Glutamatergic neuron (in vitro differentiated cells): ENCODE data around the gene CATSPERZ. TPM values are rescaled to one million over a fixed set of nuclear protein-coding genes. Genes with fewer than 3 reads are reported as not detected.

ENCODE experiments used
- DNase-seq: peaks from one replicate; pipeline ENCODE4 v3.0.0; 2022
- H3K27ac Mint-ChIP-seq: one replicate; pipeline ENCODE4 v1.8.0; 2020; ENCODE audit warnings: mild to moderate bottlenecking, mixed read lengths, inconsistent platforms; ENCODE audit not compliant: unreplicated experiment
- H3K27me3 Mint-ChIP-seq: one replicate; pipeline ENCODE4 v1.8.0; 2020; ENCODE audit warnings: mild to moderate bottlenecking, moderate library complexity, mixed read lengths, inconsistent platforms; ENCODE audit not compliant: unreplicated experiment
- H3K36me3 Mint-ChIP-seq: one replicate; pipeline ENCODE4 v1.8.0; 2020; ENCODE audit warnings: mild to moderate bottlenecking, mixed read lengths, inconsistent platforms; ENCODE audit not compliant: unreplicated experiment
- H3K4me1 Mint-ChIP-seq: one replicate; pipeline ENCODE4 v1.8.0; 2020; ENCODE audit warnings: mild to moderate bottlenecking, low read depth, mixed read lengths, inconsistent platforms; ENCODE audit not compliant: unreplicated experiment
- H3K4me3 Mint-ChIP-seq: one replicate; pipeline ENCODE4 v1.8.0; 2020; ENCODE audit warnings: mild to moderate bottlenecking, mixed read lengths, inconsistent platforms; ENCODE audit not compliant: unreplicated experiment
- H3K9me3 Mint-ChIP-seq: one replicate; pipeline ENCODE4 v1.8.0; 2020; ENCODE audit warnings: mild to moderate bottlenecking, moderate library complexity, mixed read lengths, inconsistent platforms; ENCODE audit not compliant: unreplicated experiment
- total RNA-seq: library from RNA; stranded (reverse); fragmentation: NEBNext Ultra II Directional; extraction: Animal tissue kit (Norgen Biotek cat#: 25700); gene quantifications from one replicate; pipeline ENCODE4 v1.2.1, GENCODE V29; 2021; ENCODE audit not compliant: unreplicated experiment
- TF ChIP-seq, protein P1 (sequence below): fragments of 200-600 bp; sonication (generic); IDR thresholded peaks from one replicate; pipeline ENCODE4 v1.5.0; 2021; ENCODE audit not compliant: partially characterized antibody, unreplicated experiment

Gene CATSPERZ
- total RNA-seq, 1 donor from 2014 or later, result not detected

DNA sequence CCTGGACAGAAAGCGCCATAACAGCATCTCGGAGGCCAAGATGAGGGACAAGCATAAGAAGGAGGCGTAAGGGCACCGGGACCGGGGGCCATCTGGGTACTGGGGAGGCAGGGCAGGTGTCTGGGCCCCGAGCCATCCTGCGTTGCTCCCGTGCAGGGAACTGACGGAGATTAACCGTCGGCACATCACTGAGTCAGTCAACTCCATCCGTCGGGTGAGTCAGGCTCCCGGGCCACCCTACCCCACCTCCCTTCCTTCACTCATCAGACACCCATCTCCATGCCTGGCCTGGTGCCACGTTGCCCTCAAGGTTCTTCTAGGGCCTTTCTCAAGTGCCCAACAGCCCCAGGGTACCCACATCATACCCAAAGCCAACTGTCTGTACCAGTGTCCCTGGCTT lies 33.8 kb upstream of the CATSPERZ start:
- Mint-ChIP-seq H3K27ac (no peak overlapping the region), H3K4me3 (no peak overlapping the region), H3K27me3 (peaks cover 15% of the 10 kb centered on the region), H3K36me3 (no peaks in the 10 kb centered on the region), H3K4me1 (peaks cover 2% of the 10 kb centered on the region), H3K9me3 (peaks cover 16% of the 10 kb centered on the region)
- no peak for DNase-seq
- TF ChIP-seq, protein P1, sequence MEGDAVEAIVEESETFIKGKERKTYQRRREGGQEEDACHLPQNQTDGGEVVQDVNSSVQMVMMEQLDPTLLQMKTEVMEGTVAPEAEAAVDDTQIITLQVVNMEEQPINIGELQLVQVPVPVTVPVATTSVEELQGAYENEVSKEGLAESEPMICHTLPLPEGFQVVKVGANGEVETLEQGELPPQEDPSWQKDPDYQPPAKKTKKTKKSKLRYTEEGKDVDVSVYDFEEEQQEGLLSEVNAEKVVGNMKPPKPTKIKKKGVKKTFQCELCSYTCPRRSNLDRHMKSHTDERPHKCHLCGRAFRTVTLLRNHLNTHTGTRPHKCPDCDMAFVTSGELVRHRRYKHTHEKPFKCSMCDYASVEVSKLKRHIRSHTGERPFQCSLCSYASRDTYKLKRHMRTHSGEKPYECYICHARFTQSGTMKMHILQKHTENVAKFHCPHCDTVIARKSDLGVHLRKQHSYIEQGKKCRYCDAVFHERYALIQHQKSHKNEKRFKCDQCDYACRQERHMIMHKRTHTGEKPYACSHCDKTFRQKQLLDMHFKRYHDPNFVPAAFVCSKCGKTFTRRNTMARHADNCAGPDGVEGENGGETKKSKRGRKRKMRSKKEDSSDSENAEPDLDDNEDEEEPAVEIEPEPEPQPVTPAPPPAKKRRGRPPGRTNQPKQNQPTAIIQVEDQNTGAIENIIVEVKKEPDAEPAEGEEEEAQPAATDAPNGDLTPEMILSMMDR, result no peak

DNA sequence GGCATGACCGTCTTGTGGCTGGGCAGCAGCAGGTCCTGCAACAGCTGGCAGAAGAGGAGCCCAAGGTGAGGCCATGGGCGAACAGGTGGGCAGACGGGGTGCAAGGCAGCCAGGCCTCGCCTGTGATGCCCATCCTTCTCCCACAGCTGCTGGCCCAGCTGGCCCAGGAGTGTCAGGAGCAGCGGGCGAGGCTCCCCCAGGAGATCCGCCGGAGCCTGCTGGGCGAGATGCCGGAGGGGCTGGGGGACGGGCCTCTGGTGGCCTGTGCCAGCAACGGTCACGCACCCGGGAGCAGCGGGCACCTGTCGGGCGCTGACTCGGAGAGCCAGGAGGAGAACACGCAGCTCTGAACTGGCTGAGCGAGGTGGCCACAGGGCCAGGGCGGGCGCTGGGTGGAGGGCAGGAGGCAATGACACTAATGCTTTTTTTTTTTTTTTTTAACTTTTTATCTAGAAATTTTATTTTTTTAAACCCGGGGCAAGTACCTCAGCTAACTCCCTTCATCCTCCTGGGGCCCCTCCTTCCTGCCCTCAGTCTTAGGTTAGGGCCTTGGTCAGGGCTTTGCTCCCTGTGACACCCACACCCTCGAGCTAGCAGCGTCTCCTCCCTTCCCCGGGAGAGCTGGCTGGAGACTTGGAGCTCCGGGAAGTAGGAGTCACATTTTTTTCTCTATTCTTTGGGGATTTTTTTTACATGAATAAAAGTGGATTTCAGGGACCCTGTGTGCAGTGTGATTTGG lies 32.8 kb upstream of the CATSPERZ start:
- TF ChIP-seq, protein P1, result no peak
- Mint-ChIP-seq H3K27me3 (peaks cover 17% of the 10 kb centered on the region), H3K4me1 (peaks cover 2% of the 10 kb centered on the region), H3K36me3 (no peaks in the 10 kb centered on the region), H3K4me3 (peak overlapping the region; percentile 55), H3K27ac (peak overlapping the region; percentile 34), H3K9me3 (peaks cover 16% of the 10 kb centered on the region)
- DNase-seq, result no peak

DNA sequence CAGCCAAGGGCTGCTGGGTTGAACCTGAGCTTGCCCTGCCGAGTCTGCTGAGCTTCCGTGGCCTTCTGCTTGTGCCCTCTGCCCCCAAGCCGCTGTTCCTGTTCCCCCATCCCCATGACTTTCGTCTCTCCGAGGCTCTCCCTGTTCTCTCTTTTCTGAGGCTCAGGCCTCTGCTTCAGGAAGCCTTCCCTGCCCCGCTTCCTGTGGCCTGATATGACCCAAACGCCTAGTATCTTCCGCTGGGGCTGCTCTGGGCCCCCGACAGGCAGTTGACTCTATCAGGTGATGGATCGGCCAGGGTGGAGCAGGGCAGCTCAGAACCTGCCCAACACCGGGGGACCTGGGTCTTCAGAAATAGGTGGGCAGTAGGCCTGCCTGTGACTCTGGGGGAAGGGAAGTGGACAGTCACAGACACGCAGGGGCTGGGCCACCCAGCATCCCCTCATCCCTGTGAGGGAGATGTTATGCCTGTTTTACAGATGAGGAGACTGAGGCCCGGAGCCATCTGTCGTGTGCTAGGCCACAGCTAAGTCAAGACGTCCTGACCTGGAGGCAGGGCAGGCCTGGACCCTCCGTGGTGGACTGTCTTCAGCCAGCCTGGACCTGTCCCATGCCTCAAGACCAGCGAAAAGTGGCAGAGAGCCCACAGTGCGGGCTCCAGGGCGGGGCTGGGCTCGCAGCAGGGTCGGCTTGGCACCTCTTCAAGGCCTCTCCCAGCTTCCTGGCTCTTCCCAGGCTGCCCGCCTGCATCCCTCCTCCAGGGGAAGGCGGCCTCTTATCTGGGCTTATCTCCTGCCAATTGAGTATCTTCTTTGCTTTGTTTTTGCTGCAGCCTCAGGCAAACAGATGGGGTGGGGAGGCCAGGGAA lies 31.9 kb upstream of the CATSPERZ start:
- no peaks in the 10 kb centered on the region for H3K36me3 Mint-ChIP-seq
- TF ChIP-seq, protein P1, result no peak
- peaks cover 15% of the 10 kb centered on the region for H3K27me3 Mint-ChIP-seq
- no peak for DNase-seq
- peaks cover 2% of the 10 kb centered on the region for H3K4me1 Mint-ChIP-seq
- H3K4me3 Mint-ChIP-seq, result peak overlapping the region; percentile 90
- H3K9me3 Mint-ChIP-seq, result peaks cover 16% of the 10 kb centered on the region
- peak overlapping the region; percentile 95 for H3K27ac Mint-ChIP-seq

DNA sequence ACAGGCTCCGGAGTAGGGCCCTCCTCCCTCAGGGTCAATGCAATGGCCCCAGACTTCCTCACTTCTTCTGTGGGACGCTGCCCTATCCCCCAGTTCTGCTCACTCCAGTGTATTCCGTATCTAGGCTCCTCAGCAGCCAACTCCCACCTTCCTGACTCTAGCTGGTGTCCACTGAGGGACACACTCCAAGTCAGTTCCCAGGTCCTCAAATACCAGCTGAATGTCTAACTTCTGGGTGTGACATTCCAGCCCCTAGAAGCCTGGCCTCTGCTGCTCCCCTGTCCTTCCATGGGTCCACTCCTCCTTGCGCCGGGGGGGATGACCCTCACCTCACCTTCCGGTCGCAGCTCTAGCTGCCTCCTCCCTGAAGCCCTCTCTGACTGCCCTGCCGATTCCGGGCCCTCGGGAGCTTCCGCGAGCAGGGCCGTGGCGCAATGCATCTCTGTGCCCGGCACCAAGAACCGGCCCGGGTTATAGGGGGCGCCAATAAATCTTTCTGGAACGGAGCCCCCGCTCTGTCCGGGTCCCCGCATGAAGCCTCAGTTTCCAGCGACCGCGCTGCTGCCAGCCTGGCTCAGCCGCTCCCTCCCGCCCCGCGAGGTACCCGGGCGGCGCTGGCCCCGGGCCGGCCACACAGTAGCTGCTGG lies 31.1 kb upstream of the CATSPERZ start:
- Mint-ChIP-seq H3K4me1 (peaks cover 2% of the 10 kb centered on the region), H3K27ac (peak overlapping the region; percentile 95), H3K36me3 (no peaks in the 10 kb centered on the region), H3K9me3 (peaks cover 16% of the 10 kb centered on the region), H3K4me3 (peak overlapping the region; percentile 90), H3K27me3 (peaks cover 15% of the 10 kb centered on the region)
- TF ChIP-seq, protein P1, result no peak
- peak; percentile 69 for DNase-seq
